ENCODE data around the gene UST. TPM values are rescaled to one million over a fixed set of nuclear protein-coding genes. Genes with fewer than 3 reads are reported as not detected.
"Not testable (repeated sequence)": the region's sequence is repeated elsewhere in the genome, so short reads cannot be mapped to it uniquely, and the experiment has no call there.

The UST gene
- total RNA-seq, 2 donors from 2014 or later, result 24.2 to 30.8 TPM

DNA sequence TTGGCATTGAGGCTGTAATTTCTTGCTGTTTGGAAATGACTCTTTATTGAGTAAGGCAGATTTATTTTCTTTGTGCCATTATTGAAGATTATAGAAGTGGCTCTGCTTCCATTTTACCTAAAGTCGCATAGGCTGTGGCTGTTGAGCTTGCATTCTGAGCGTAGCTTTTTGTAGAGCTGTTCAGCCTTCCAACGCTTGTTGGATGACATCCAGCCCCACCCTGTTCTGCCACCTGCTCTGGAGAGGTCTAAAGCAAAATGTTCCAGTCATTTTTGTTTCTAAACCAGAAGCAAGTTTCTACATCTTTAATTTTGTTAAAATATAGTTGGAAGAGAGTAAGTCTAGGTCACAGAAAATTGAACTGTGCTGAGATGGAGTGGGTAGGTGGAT is 24.4 kb downstream of the UST start:
- H3K27ac ChIP-seq, result no peak overlapping the region
- TF ChIP-seq, protein P1, sequence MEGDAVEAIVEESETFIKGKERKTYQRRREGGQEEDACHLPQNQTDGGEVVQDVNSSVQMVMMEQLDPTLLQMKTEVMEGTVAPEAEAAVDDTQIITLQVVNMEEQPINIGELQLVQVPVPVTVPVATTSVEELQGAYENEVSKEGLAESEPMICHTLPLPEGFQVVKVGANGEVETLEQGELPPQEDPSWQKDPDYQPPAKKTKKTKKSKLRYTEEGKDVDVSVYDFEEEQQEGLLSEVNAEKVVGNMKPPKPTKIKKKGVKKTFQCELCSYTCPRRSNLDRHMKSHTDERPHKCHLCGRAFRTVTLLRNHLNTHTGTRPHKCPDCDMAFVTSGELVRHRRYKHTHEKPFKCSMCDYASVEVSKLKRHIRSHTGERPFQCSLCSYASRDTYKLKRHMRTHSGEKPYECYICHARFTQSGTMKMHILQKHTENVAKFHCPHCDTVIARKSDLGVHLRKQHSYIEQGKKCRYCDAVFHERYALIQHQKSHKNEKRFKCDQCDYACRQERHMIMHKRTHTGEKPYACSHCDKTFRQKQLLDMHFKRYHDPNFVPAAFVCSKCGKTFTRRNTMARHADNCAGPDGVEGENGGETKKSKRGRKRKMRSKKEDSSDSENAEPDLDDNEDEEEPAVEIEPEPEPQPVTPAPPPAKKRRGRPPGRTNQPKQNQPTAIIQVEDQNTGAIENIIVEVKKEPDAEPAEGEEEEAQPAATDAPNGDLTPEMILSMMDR (IDR thresholded peaks at IDR 0.05), result no peak
- H3K4me1 ChIP-seq (ENCODE audit: control insufficient read depth in 1 of 2, low read depth in 2 of 2), result peaks cover 0 to 13% of the 10 kb centered on the region in 2 donors
- no peak for DNase-seq (ENCODE audit: low spot score)
- no peaks in the 10 kb centered on the region for H3K36me3 ChIP-seq
- no peak for ATAC-seq (ENCODE audit: insufficient number of reproducible peaks, low FRiP score, low read depth)
- H3K9me3 ChIP-seq, result no peaks in the 10 kb centered on the region
- no peaks in the 10 kb centered on the region for H3K27me3 ChIP-seq (replicated peaks; ENCODE audit: insufficient read depth)
- H3K4me3 ChIP-seq, result no peak overlapping the region

DNA sequence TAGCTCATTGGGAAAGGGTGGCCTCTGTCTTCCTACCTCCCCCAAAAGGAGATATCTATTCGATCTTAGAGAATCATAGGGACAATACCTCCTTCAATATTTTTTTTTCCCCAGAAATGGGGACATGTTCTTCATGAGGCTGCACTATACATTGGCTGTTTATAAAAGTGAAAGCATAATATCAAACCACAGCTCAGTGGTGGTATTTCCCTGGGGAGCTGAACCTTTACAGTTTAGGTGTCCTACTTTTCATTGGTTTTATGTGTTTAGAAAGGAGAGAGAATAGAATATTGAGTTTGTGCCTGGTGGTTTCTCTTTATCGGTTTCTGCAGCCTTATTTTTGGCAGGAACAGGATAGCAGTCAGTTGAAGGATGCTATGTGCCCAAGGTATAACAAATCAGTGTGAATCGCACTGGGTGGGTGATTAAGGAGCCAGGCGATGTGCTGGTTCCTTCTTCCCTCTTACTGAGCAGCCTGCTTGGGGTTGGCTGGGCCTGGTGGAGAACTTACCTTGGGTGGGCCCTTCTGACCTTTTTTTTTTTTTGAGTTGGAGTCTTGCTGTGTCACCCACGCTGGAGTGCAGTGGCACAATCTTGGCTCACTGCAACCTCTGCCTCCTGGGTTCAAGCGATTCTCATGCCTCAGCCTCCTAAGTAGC is 25.2 kb downstream of the UST start:
- no peak for ATAC-seq (ENCODE audit: insufficient number of reproducible peaks, low FRiP score, low read depth)
- no peaks in the 10 kb centered on the region for H3K9me3 ChIP-seq
- peaks cover 4 to 22% of the 10 kb centered on the region in 2 donors for H3K4me1 ChIP-seq (ENCODE audit: control insufficient read depth in 1 of 2, low read depth in 2 of 2)

DNA sequence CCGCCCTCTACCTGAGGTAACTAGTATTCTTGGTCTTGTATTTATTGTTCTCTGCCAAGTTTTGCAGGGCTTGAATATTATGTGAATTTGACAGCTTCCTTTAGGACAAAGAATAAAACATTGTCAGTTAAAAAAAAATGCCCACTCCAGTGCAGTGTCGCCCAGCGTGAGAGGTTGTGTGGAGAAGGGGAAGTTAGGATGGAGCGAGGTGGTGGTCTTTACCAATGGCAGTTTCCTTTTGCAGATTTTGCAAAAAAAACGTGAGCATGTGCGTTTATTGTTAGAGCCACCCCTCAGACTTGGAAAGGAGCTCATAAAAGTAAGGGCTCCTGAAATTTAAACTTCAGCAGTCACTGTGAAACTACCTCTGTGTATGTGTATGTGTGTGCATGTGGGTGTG is 28.3 kb downstream of the UST start:
- Histone ChIP-seq H3K36me3 (no peaks in the 10 kb centered on the region), H3K27ac (no peak overlapping the region), H3K4me1 (ENCODE audit: control insufficient read depth in 1 of 2, low read depth in 2 of 2) (peaks cover 7 to 33% of the 10 kb centered on the region in 2 donors), H3K9me3 (no peaks in the 10 kb centered on the region), H3K4me3 (no peak overlapping the region), H3K27me3 (replicated peaks; ENCODE audit: insufficient read depth) (no peaks in the 10 kb centered on the region)
- no peak for DNase-seq (ENCODE audit: low spot score)
- ATAC-seq (ENCODE audit: insufficient number of reproducible peaks, low FRiP score, low read depth), result no peak
- TF ChIP-seq, protein P1 (IDR thresholded peaks at IDR 0.05), result no peak

More for the DNA sequence above, 25.2 kb downstream of the UST start:
- TF ChIP-seq, protein P1 (IDR thresholded peaks at IDR 0.05), result no peak
- H3K27ac ChIP-seq, result no peak overlapping the region
- H3K4me3 ChIP-seq, result no peak overlapping the region
- no peaks in the 10 kb centered on the region for H3K36me3 ChIP-seq
- no peak for DNase-seq (ENCODE audit: low spot score)
- H3K27me3 ChIP-seq (replicated peaks; ENCODE audit: insufficient read depth), result no peaks in the 10 kb centered on the region

DNA sequence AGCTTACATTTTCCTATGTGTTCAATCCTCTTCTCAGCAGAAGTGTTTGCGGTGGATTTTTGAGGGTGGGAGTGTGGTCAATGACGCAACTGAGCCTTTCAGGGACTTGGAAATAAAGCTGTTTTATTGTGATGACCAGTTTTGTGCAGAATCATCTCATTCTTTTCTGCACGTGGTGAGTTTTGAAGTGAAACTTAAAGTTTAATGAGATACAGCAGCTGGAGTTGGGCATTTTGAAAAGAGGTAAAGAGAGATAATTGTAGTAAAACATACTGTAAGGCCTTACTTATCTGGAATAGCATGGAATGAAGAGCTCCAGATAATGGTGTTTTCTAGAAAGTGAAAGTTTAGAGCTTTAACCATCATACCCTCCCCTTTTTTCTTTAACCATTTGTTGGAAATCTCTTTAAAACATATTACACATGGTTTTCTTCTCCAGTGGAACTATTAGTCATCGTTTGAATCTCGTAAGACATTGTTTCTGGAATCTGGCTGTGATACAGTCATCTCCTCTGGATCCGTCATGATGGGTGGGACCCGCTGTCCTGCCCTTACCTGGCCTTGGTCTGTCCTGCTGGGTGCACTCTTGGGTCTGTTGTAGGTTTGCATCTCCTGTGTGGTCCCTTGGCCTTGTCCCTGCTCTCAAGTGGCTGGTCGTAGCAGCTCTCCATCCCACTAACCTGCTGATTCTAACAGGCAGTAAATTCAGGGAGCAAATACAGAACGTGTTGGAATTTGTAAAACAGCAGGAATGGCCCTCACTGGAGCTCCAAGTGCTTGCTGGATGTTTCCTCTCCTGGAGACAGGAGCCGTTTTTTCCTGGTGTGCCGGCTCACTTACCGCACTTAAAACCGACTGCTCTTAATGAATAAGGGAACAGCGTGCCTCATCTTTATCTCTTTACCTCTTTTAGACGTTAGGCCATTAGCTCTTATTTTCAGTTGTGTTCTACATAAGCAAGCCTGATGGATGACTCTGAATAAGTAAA is 29.8 kb downstream of the UST start:
- no peaks in the 10 kb centered on the region for H3K9me3 ChIP-seq
- H3K4me1 ChIP-seq (ENCODE audit: control insufficient read depth in 1 of 2, low read depth in 2 of 2), result peaks cover 9 to 35% of the 10 kb centered on the region in 2 donors
- no peaks in the 10 kb centered on the region for H3K36me3 ChIP-seq
- no peaks in the 10 kb centered on the region for H3K27me3 ChIP-seq (replicated peaks; ENCODE audit: insufficient read depth)
- ATAC-seq (ENCODE audit: insufficient number of reproducible peaks, low FRiP score, low read depth) (no peak), DNase-seq (ENCODE audit: low spot score) (no peak)
- H3K4me3 ChIP-seq, result peak overlapping the region; percentile 55
- TF ChIP-seq, protein P1 (IDR thresholded peaks at IDR 0.05), result no peak
- peak overlapping the region; percentile 9 to 25 for H3K27ac ChIP-seq

DNA sequence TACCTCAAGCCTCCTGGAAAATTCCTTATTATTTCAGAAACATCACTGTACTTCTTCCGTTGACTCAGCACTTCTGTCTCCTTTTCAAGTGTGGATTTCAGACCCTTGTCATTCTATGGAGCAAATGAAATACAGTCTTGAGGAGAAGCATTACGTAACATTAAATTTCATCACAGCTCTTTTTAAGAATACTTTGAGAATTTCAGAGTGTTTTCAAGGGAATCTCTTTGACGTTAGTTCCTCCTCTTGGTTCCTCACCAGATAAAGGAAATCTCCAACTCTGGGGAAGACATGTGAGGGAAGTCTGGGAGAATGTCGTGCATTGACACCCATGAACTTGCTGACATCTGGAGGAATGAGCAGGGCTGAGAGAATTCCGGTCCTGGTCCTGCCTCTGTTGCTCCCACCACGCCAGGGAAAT is 32.3 kb downstream of the UST start:
- Histone ChIP-seq H3K9me3 (no peaks in the 10 kb centered on the region), H3K4me3 (no peak overlapping the region), H3K27me3 (replicated peaks; ENCODE audit: insufficient read depth) (no peaks in the 10 kb centered on the region), H3K36me3 (no peaks in the 10 kb centered on the region), H3K27ac (no peak overlapping the region), H3K4me1 (ENCODE audit: control insufficient read depth in 1 of 2, low read depth in 2 of 2) (peaks cover 16 to 44% of the 10 kb centered on the region in 2 donors)
- TF ChIP-seq, protein P1 (IDR thresholded peaks at IDR 0.05), result no peak
- no peak for ATAC-seq (ENCODE audit: insufficient number of reproducible peaks, low FRiP score, low read depth)
- DNase-seq (ENCODE audit: low spot score), result no peak

DNA sequence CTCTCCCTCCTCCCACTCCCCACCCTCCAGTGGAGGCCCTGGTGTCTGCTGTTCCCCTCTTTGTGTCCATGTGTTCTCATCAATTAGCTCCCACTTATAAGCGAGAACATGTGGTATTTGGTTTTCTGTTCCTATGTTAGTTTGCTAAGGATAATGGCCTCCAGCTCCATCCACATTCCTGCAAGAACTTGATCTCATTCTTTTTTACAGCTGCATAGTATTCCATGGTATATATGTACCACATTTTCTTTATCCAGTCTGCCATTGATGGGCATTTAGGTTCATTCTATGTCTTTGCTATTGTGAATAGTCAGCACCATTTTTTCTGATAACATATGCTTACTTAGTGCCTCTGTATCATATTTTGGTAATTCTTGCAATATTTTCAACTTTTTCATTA is 33.6 kb downstream of the UST start:
- H3K27me3 ChIP-seq (replicated peaks; ENCODE audit: insufficient read depth); H3K4me3 ChIP-seq; DNase-seq (ENCODE audit: low spot score); H3K9me3 ChIP-seq; ATAC-seq (ENCODE audit: insufficient number of reproducible peaks, low FRiP score, low read depth); H3K36me3 ChIP-seq; H3K27ac ChIP-seq: not testable (repeated sequence)
- H3K4me1 ChIP-seq (ENCODE audit: control insufficient read depth in 1 of 2, low read depth in 2 of 2), result peaks cover 16 to 44% of the 10 kb centered on the region in 2 donors

Data from thoracic aorta (tissue), 2 donors.